HG03039 (cell line): ENCODE results near the gene PKD2L1.
A peak's percentile ranks its signal among the peaks of the same experiment; 100 is the strongest.
"Not testable (repeated sequence)": the region's sequence is repeated elsewhere in the genome, so short reads cannot be mapped to it uniquely, and the experiment has no call there.

Experiments
- ATAC-seq: cut with Tn5 transposase; IDR thresholded peaks from one replicate; pipeline ENCODE4 v1.9.1; 2021; ENCODE audit warnings: mild to moderate bottlenecking, moderate library complexity; ENCODE audit not compliant: unreplicated experiment

Gene PKD2L1

DNA sequence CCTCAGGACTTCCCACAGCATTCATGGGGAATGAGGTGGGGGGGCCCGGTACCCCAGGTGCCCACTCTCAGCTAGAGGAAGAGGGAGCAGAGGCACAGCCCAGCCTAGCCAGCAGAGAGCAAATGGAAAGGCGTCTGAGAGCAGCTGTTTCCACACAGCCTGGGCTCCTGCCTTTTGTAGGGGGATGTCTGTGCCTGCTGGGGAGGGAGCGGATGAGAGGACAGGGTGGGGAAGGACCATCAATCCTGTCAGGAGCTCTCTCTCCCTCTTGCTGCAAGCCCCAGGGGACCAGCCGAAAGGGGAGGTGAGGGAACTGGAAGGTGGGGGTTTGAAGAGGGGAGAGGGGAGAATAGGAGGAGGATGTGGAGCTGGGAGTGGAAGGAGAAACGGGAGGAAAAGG, at the start of gene PKD2L1:
TSS of gene PKD2L1 (minus strand) at position 150 of the 400 bp plus-strand sequence. CDS start at position 25, 125 bp downstream.
- ATAC-seq, result no peak

DNA sequence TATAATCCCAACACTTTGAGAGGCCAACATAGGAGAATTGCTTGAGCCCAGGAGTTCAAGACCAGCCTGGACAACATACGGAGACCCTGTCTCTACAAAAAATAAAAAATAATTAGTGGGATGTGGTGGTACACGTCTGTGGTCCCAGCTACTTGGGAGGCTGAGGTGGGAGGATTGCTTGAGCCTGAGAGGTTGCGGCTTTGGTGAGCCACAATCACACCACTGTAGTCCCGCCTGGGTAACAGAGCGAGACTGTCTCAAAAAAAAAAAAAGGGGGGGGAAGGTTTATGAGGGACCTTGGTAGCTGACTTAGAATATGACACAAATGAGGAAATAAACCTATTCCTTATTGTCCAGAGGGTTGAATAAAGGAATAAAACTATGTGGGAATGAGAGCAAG, 47.8 kb upstream of the PKD2L1 start:
- ATAC-seq, result no peak

- ATAC-seq, result not testable (repeated sequence)
Observed at GRCh38 chr10:100376656-100377055, 46.6 kb upstream of the PKD2L1 start.

- ATAC-seq, result not testable (repeated sequence)
Observed at GRCh38 chr10:100374677-100375353, 44.8 kb upstream of the PKD2L1 start.

DNA sequence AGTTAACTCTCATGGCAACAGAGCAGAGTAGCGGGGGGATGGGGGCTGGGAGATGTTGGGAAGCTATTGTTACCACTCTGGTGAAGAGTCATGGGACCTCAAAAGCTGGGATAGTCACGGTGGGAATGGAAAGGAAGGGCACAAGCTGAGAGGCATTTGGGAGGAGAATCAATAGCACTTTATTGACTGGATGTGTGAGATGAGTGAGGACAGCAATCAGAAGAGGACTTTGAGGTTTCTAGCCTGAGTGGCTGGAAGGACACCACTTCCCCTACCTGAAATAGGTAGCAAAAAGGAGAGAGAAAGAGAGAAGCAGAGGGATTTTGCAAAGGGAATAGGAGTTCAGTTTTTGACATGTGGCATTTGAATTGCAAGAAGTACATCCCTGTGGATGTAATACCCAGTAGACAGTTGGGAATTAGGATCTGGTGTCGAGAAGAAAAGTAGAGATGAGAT, 44.2 kb upstream of the PKD2L1 start:
- no peak for ATAC-seq

DNA sequence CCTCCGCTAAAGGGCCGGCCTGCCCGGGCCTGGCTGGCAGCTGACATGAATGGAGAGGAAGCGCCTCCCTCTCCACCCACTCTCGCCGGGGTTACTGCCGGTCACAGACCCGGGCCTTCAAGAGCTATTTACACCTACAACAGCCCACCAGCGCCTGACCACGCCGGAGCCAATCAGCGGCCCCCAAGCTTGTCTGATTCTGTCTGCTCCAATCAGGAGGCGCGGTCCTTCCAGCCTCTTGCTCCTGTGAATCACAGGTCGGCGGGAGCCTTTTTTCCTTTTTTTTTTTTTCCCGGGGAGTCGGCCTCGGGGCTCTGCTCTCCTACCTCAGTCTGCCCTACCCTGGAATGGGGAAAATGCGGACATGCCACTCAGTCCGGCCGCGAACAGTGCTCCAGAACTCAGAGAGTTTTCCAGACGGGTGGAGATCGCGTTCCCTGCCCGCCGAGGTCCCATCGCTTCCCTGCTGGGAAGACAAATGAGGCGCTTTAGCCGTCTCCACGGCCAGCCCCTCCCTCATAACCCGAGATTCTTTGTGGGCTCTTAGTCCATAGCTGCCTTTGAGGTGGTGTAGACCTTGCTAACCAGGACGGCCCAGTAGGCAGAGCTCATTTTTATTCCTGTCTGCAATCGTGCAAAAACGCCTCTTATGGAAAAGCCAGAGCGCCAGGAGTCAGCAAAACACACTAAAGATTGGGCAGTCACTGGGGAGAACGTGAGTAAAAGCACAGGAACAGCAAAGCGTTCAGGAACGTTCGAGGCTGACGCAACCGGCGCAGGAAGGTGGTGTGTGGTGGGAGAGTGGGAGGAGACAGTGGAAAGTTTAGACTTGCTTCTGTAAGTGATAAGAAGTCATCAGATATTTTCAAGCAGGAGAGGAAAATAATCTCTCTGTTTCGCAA, 43.5 kb upstream of the PKD2L1 start:
- peak; percentile 90 for ATAC-seq

DNA sequence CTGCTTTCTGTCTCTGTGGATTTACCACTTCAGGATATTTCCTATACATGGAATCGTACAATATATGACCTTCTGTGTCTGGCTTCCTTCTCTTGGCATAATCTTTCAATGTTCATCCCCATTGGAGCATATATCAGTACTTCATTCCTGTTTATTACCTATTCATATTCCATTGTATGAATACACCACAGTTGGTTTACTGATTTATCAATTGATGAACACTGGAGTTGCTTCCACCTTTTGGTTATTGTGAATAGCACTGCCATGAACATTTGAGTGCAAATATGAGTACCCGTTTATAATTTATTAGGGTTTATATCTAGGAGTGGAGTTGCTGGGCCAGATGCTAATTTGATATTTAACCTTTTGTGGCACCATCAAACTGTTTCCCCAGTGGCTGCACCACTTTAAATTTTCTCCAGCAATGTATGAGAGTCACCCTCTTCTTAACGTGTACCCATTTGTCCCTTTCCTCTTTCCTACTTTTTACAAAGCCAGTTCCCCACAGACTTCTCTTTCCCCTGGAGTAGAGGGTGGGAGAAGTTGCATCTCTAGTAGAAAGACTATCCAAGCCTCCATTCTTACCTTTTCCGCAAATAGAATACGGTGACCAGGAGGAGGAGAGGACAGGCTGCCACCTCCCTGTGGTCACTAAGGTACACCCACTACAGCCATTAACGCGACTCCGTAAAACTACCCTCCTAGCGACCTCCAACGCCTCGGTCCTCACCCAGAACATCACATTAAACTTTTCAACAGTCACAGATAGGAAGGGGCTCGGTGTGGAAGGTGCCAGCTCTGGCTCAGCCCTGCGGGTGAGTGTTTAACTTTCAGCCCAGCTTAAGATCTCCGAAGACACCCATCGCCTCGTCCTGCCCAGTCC, 42.6 kb upstream of the PKD2L1 start:
- no peak for ATAC-seq

GRCh38 chr10:100371482-100372027, 41.5 kb upstream of the PKD2L1 start:
- ATAC-seq, result no peak

- ATAC-seq, result no peak
Observed at GRCh38 chr10:100370714-100371481, 40.9 kb upstream of the PKD2L1 start.

GRCh38 chr10:100368721-100369120, 38.7 kb upstream of the PKD2L1 start:
- no peak for ATAC-seq

DNA sequence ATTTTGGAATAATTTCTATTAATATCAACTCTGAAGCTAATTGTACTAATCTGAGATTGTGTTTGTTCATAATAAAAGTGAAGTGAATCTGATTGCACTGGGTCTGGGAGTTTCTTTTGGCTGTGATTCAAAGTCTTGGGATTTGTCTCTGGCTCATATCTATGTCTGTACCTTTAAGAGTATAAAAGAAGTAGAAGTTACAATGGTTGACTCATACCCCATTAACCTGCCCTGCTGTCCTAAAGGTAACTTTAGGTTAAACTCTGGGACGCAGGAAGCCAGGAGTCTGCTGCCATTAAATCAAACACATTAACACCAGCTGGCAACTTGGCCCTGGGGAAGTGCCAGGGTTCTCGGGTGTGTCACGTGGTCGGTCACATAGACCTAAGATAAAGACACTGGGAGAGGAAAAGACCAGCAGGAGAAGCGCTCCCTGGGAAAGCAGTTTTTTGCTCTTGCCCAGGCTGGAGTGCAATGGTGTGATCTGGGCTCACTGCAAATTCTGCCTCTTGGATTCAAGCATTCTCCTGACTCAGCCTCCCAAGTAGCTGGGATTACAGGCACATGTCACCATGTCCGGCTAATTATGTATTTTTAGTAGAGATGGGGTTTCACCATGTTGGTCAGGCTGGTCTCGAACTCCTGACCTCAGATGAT, 34.8 kb upstream of the PKD2L1 start:
- no peak for ATAC-seq

- ATAC-seq, result no peak
Observed at GRCh38 chr10:100364175-100364574, 34.1 kb upstream of the PKD2L1 start.

- no peak for ATAC-seq
Observed at GRCh38 chr10:100362570-100363496, 32.8 kb upstream of the PKD2L1 start.

- no peak for ATAC-seq
Observed at GRCh38 chr10:100360234-100360633, 30.2 kb upstream of the PKD2L1 start.

DNA sequence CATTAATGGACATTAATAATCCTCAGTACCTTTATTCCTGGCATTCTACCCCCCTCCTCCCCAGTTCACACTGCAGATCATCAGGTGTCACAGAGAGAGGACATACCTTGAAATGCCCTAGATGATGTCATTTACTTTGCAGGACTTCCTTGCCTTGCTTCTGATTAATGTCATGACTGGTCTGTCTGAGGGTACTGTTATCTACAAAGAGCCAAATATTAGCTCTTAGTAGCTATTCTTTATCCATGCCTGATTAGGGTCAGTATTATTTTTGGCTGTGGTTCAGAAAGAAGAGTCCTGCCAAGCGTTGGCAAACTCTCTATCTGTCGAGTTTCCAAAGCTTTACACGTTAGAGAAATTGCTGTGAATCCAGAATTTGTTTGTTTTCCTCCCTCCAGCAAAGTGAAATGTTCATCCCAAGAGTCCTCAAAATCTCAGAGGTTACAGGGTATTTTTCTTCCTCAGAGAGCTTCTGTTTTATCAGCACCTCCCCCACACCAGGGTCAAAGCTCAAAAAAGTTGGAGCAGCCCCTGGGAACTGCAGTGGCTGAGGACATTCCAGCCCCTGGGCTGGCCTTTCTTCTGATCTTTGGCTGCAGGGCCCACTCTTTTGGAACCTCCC, 29.6 kb upstream of the PKD2L1 start:
- no peak for ATAC-seq

- no peak for ATAC-seq
Observed at GRCh38 chr10:100359030-100359432, 29.0 kb upstream of the PKD2L1 start.

DNA sequence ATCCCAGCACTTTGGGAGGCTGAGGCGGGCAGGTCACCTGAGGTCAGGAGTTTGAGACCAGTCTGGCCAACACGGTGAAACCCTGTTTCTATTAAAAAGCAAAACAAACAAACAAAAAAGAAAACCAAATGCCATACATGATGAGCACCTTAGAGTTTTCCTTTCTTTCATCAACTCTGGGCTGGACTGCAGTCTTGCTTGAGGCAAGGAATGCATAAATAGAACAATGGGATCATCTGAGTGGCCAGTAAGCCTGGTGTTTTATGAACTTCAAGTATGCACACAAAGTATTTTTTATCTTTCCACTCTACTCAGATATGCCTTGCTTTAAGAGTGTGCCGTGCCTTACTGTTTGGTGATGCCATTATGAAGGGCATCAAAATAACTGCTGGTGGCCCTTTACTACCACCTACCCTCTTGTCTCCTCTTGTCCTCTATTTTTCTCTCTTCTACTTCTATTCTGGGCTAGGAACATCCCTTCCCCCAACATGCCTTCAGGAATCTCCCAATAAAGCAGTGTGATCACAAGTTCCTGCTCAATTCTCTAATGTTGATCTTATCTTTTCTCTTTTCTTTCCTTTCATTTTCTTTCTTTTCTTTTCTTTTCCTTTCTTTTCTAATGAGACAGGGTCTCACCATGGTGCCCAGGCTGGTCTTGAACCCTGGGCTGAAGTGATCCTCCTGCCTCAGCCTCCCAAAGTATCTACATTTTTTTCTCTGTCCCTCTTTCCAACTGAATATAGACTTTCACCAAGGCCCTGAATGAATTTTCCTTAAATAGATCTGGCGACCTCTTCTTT, 27.2 kb upstream of the PKD2L1 start:
- ATAC-seq, result no peak
